Measurements from ENCODE around the gene FRMD4A.

Gene FRMD4A

GRCh38 chr10:13685885-13686284 is 644.8 kb downstream of the FRMD4A start:
- no peak for DNase-seq

GRCh38 chr10:13684806-13685482 is 645.8 kb downstream of the FRMD4A start:
- no peak for DNase-seq

GRCh38 chr10:13684252-13684791 is 646.4 kb downstream of the FRMD4A start:
- no peak for DNase-seq

GRCh38 chr10:13683017-13683416 is 647.7 kb downstream of the FRMD4A start:
- no peak for DNase-seq

GRCh38 chr10:13681960-13682359 is 648.8 kb downstream of the FRMD4A start:
- no peak for DNase-seq

- no peak for DNase-seq
These were observed 649.2 kb downstream of the FRMD4A start for GRCh38 chr10:13681528-13681927.

GRCh38 chr10:13681095-13681494 is 649.6 kb downstream of the FRMD4A start:
- DNase-seq, result peak in 2 of 3 experiments; percentile 44 to 71

- DNase-seq, result no peak
These were observed 652.5 kb downstream of the FRMD4A start for GRCh38 chr10:13678101-13678843.

GRCh38 chr10:13674645-13675588 is 655.8 kb downstream of the FRMD4A start:
- DNase-seq, result no peak

- peak in 2 of 3 experiments; percentile 32 to 48 for DNase-seq
These were observed 657.6 kb downstream of the FRMD4A start for GRCh38 chr10:13673156-13673555.

- peak in 1 of 3 experiments; percentile 18 for DNase-seq
These were observed 658.2 kb downstream of the FRMD4A start for GRCh38 chr10:13672548-13672947.

- DNase-seq, result no peak
These were observed 658.8 kb downstream of the FRMD4A start for GRCh38 chr10:13671904-13672303.

- no peak for DNase-seq
These were observed 660.4 kb downstream of the FRMD4A start for GRCh38 chr10:13670311-13670710.

GRCh38 chr10:13669901-13670300 is 660.8 kb downstream of the FRMD4A start:
- DNase-seq, result no peak

- DNase-seq, result no peak
These were observed 661.4 kb downstream of the FRMD4A start for GRCh38 chr10:13669182-13669855.

- DNase-seq, result no peak
These were observed 662.6 kb downstream of the FRMD4A start for GRCh38 chr10:13668126-13668525.

- no peak for DNase-seq
These were observed 665.0 kb downstream of the FRMD4A start for GRCh38 chr10:13665516-13666262.

- no peak for DNase-seq
These were observed 669.5 kb downstream of the FRMD4A start for GRCh38 chr10:13661256-13661655.

- no peak for DNase-seq
These were observed 670.2 kb downstream of the FRMD4A start for GRCh38 chr10:13660551-13660920.

GRCh38 chr10:13659887-13660550 is 670.7 kb downstream of the FRMD4A start:
- DNase-seq, result peak; percentile 12 to 38 (median 13)

All from NCI-H1417 (cell line).